SH-SY5Y (cell line): ENCODE data around the gene LSM3.

ENCODE experiments used
- GATA2 ChIP-seq: IDR thresholded peaks from 2 replicates; pipeline ENCODE4 v1.6.1; 2011; ENCODE audit warnings: mild to moderate bottlenecking, low read depth, low read length
- GATA3 ChIP-seq: IDR thresholded peaks from 2 replicates; pipeline ENCODE4 v1.6.1; 2011; ENCODE audit warnings: low read depth, mild to moderate bottlenecking, low read length, moderate library complexity

- TF ChIP-seq GATA3: no peak
- TF ChIP-seq GATA2: no peak
These were observed 61.7 kb downstream of the LSM3 start for GRCh38 chr3:14240366-14240765.
